Choroid plexus epithelial cell (primary cell): ENCODE results near the gene ETV6.
A peak's percentile ranks its signal among the peaks of the same experiment; 100 is the strongest.

Experiments used
- DNase-seq: peaks from one replicate; pipeline ENCODE4 v3.0.0-alpha.2; 2010; ENCODE audit warnings: low read depth
- H3K4me3 ChIP-seq: 2 replicates; pipeline ENCODE4 v1.5.1; 2011; ENCODE audit warnings: low read depth, mild to moderate bottlenecking, control low read depth, low read length, moderate library complexity
- TF ChIP-seq, protein P1 (sequence below): conservative IDR thresholded peaks from 2 replicates; pipeline ENCODE4 v1.5.1; 2011; ENCODE audit warnings: low read depth, mild to moderate bottlenecking, control low read depth, inconsistent platforms, low read length, moderate library complexity

The ETV6 gene

DNA sequence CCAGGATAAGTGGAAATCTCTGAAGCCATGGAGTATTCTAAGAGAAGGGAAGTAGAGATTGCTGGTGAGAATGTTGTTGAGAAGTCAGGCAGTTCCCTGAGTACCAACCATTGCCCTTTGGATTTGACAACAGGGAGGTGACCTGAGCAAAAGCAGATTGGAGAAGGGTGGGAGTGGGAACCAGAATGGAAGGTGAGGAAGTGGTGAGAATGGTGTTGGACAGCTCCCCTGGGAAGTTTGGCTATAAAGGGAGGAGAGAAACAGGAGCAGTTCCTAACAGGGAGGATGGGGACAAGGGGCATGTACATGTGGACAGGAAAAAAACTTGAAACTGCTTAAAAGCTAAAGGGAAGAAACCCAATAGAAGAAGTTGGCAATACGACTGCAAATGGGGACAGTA, 198.1 kb downstream of the ETV6 start:
- no peak for DNase-seq
- TF ChIP-seq, protein P1, sequence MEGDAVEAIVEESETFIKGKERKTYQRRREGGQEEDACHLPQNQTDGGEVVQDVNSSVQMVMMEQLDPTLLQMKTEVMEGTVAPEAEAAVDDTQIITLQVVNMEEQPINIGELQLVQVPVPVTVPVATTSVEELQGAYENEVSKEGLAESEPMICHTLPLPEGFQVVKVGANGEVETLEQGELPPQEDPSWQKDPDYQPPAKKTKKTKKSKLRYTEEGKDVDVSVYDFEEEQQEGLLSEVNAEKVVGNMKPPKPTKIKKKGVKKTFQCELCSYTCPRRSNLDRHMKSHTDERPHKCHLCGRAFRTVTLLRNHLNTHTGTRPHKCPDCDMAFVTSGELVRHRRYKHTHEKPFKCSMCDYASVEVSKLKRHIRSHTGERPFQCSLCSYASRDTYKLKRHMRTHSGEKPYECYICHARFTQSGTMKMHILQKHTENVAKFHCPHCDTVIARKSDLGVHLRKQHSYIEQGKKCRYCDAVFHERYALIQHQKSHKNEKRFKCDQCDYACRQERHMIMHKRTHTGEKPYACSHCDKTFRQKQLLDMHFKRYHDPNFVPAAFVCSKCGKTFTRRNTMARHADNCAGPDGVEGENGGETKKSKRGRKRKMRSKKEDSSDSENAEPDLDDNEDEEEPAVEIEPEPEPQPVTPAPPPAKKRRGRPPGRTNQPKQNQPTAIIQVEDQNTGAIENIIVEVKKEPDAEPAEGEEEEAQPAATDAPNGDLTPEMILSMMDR = no peak
- H3K4me3 ChIP-seq = no peak overlapping the region

DNA sequence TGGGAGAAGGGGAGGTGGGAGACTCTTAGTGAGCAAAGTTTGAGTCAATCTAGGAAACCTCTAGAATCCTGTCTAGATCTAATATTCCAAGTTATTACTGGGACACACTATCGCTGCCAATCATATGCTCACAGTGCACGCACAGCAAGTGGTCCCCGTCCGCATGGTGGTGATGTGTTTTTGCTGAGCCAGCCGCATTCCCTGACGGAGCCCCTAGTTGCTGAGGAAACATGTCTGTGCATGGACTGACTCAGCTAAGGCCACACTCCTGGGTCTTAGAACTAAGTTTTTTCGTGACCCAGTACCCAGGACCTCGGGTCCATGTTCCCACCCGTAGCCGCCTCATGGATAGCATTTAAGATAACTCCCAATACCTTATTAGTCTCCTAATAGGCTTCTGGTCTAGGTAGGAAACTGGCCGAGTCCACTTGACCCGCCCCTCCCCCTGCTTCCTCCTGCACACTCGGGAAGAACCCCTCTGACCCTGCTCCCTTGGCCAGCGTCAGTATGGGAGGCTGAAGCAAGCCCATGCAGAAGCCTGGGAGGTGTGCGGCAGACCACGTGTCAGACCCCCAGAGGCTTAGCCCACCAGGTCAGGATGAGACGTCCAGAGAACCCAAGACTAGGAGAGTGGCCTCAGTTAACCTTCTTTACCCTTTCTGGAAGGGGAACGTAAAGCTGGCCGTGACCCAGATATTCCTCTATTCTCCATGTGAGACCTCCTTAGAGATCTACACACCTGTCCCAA, 200.5 kb downstream of the ETV6 start:
- TF ChIP-seq, protein P1 = no peak
- no peak for DNase-seq
- H3K4me3 ChIP-seq = no peak overlapping the region

DNA sequence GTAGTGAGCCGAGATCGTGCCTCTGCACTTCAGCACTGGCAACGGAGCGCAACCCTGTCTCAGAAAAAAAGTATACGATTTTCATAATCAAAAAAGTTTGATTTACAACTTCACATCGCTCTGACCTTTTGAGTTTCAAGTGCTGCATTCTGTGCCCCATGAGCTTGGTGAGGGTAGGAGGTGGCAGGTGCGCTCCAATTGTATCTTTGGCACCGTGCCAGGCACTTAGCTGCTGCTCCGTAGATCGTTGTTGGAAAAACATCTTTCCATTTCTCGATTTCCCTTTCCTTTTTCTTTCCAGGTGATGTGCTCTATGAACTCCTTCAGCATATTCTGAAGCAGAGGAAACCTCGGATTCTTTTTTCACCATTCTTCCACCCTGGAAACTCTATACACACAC, 203.7 kb downstream of the ETV6 start:
- no peak for DNase-seq
- H3K4me3 ChIP-seq = no peak overlapping the region
- TF ChIP-seq, protein P1 = no peak

DNA sequence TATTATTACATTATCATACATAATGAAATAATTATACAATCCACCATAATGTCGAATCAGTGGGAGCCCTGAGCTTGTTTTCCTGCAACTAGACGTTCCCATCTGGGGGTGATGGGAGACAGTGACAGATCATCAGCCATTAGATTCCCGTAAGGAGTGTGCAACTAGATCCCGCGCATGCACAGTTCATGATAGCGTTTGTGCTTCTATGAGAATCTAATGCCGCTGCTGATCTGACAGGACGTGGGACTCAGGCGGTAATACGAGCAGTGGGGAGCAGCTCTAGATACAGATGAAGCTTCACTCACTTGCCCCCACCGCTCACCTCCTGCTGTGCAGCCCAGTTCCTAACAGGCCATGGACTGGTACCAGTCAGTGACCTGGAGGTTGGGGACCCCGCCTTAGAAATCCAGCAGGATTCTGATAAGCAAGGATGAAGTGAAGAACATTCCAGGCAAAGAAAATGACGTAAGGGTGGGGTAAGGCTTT, 204.6 kb downstream of the ETV6 start:
- no peak overlapping the region for H3K4me3 ChIP-seq
- no peak for DNase-seq
- TF ChIP-seq, protein P1 = no peak

DNA sequence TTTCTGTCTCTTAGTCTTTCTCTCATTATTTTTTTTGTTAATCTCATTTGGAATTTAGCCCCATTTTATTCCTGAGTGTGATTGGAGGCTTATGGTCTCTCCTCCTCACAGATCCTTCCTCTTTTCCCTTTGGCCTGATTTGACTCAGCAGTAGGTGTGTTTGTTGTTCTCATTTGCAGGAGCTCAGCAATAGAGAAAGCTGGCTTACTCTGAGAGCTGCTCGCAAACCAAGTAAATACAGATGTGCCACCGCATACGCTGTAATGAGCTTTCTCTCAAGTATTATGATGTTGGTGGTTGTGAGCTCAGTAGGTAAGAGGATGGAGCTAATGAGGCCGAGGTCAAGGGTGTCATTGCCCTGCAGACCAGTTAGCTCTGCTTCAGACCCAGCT, 206.5 kb downstream of the ETV6 start:
- peak; percentile 47 for DNase-seq
- no peak overlapping the region for H3K4me3 ChIP-seq
- TF ChIP-seq, protein P1 = no peak

DNA sequence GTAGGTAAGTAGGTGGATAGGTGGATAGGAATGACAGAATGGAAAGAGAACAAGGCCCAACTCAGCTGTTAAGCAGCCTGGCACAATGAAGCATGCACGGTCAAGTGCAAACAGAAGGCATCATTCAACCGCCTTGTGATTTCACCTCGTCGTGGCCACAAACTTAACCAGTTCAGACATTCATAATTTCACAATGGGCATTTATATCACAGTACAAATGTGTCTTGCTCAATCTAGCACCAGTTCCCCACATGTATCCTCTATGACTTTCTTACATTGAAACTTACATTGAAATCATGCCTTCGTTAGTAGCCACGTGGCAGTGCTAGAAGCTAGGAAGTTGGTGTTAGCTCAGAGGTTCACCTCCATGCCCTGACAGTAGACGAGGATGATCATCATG, 207.5 kb downstream of the ETV6 start:
- TF ChIP-seq, protein P1 = no peak
- no peak overlapping the region for H3K4me3 ChIP-seq
- DNase-seq = no peak
